NCI-H2227 treated with DMSO at 0.1 percent for 48 hours (cell line): ENCODE results near the gene PGLYRP4.

ENCODE experiments used
- DNase-seq: peaks from one replicate; lab custom pipeline; 2025; lab: John Stamatoyannopoulos, UW

PGLYRP4 gene

DNA sequence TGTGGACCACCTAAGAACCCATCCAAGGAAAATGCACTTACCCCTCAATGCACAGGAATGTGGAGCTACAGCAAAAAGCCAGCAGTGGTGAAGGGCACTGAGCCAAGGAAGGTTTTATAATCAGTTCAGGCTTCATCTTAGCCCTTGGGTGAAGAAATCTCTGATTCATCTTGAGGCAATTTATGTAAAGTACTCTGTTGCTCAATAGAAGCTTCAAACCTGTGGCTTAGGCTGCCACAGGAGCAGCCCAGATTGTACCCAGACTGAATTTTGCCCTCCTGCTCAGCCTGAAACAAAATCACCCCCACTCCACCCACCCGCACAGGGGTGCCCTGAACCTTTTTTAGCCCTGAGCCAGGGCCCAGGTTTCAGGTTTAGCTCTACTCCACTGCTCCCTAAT is 26.9 kb upstream of the PGLYRP4 start, which contains the start of gene S100A12:
TSS of gene S100A12 (minus strand) at position 111 of the 400 bp plus-strand sequence. CDS start 1,029 bp downstream, outside the sequence.
- no peak for DNase-seq

DNA sequence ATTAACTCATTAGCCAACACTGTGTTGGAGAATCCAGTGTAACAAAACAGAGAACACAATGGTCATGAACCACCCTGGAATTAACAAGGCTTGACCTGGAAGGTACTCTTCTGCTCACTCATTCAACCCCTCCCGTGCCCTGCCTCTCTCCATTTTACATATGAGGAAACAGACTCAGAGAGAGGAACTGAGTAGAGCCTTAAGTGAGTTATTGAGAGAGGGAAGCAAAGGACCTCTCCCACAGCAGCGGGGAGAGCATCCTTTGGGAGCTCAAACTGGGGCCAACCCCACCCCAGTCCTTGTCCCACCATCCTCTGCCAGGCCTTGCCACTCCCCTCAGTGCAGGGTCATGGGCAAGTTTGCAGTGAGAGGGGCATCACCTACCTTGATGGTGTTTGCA is 25.4 kb upstream of the PGLYRP4 start:
- no peak for DNase-seq

DNA sequence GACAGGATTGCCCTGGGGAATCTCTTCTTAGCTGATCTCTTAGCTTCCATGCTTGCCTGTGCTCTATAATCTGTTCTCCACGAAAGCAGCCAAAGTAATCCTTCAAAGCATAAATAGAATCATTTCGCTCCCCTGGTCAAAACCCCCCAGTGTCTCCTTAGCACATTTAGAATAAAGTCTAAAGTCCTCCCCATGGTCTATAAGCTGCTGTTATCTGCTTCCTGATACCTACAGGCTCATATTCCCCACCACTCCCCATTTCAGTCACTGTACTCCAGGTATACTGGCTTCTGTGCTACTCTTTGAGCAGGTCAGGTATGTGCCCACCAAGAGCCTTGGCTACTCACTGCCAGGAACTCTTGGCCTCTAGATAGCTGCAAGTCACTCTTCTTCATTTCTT is 23.9 kb upstream of the PGLYRP4 start:
- no peak for DNase-seq

DNA sequence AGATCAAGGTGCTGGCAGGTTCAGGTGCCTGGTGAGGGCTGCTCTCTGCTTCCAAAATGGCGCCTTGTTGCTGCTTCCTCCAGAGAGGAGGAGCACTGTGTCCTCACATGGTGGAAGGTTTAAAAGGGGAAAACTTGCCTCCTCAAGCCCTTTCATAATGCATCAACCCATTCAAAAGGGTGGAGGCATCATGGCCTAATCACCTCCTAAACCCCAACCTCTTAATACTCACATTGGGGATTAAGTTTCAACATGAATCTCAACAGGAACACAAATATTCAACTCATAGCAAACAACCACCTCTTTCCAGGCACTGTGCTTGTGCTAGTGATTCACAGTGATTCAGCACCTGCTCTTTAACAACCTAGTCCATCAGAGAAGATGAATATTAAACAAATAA is 22.6 kb upstream of the PGLYRP4 start:
- no peak for DNase-seq

DNA sequence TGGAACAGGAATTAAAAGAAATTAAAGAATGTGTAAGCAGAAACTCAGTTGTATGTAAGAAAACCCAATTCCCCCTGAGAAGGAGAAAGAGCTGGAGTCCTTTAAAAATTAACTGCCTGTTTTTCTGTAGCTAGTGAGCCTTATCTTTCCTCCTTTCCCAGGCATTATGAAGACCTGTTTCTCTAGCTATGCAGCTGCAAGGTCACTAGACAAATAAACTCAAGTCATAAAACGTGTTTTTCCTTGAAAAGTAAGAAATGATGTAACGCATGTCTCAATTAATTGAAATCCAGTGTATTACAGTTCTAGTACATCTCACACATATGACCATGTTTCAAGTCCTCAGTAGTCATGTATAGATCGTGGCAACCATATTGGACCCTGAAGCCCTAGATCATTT is 21.5 kb upstream of the PGLYRP4 start:
- no peak for DNase-seq

DNA sequence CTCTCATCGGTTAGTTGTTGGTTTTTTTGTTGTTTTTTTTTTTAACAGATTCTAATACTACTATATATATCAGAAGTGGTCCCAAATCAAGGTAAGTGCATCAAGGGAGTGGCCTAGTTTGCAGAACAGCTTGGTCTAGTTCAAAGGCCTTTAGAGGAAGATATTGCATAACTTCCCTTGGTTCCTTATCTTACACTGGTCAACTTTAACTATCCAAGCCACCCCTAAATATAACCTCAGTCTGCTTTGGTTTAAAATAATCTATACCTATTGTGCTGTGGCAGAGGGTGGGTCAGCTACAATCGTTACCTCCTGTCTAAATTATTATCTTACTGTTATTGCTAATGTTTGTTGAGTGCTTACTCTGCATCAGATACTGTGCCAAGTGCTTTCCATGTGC is 19.9 kb upstream of the PGLYRP4 start:
- no peak for DNase-seq

DNA sequence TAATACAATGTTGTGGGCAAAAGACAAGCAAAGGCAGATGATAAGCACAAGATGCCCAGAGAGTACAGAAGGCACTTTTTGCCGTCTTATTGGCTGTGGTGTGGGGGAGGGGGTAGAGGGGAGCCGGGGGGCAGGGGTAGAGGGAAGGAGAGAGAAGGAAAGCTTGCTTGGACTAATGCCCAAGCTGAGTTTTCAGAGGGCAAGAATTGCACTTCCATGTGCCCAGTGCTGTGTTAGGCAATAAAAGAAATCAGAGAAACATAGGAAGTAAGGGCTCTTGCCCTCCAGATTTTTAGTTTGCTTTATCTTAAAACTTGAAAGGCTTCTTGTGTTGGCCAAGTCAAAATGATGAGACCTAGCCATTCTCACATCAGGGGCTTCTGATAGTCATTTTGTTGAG is 18.4 kb upstream of the PGLYRP4 start:
- no peak for DNase-seq

DNA sequence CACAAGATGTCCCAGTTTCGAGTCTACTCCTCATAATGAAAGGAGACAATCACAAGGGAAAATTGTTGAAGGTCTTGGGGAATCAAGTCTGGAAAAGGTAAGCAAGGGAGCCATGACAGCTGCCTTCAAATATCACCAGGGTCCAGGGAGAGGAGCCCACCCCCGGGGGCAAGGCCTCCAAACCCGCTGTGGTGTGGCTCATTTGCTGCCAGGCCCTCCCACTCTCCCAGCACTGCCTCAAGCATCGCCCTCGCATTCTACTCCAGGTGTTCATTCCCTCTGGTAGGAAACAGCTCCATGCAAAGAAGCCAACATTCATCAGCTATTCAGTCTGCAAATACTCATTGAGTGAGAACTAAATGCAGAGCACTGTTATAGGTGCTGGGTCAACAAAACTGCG is 17.6 kb upstream of the PGLYRP4 start:
- no peak for DNase-seq

DNA sequence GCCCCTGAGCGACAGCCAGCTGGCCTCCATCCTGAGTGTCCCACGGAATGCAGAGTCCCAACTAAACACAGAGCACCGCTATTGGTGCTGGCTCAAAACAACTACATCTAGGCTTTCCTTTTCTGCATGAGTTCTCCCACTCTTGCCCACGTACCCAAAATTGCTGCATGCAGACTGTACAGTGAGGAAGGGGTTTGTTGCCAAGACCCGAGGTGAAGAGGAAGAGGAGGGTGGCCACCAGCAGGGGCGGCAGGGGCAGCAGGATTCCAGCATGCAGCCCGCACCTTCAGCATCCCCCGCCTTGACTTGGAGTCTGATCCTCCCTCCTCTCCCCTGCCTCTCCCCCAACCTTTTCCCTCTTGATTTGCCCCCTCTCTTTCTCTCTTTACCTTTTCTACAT is 17.1 kb upstream of the PGLYRP4 start:
- DNase-seq = no peak

DNA sequence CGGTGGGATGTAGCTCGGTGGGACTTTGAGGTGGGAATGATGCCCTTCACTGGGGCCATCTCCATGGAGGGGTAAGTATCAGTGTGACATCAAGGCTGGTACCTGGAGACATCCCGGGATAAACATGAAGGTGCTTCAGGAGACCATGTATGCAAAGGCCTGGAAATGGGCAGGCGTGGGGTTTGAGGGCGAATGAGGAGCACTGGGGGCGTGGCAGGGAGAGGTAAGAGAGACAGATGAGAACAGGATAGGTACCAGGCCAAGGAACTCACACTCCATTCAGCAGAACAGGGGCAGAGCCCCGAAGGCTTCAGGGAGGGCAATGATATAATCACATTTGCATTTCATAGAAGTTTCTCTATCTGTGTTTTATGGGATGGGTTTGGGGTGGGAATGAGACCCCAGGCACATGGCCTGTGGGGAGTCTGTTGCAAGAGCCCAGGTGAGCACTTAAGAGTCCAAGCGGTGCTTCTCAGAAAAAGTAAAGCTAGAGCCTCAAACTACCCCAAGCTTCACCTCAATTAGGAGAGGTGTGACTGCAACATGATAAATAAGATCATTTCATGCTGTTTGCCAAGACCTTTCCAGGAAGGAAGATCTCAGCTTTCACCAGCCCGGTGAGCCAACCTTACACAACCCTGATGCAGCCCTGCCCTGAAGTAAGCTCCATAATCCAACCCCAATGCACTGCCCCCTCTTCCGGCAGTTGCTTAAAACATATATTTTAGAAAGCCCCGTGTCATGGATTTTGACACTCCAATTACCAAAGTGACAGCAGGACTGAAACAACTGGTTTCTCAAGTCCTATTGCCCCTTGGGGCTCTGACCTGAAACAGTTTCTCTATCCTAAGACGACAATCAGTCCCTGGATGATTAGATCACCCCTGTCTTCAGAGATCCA is 16.4 kb upstream of the PGLYRP4 start:
- no peak for DNase-seq

DNA sequence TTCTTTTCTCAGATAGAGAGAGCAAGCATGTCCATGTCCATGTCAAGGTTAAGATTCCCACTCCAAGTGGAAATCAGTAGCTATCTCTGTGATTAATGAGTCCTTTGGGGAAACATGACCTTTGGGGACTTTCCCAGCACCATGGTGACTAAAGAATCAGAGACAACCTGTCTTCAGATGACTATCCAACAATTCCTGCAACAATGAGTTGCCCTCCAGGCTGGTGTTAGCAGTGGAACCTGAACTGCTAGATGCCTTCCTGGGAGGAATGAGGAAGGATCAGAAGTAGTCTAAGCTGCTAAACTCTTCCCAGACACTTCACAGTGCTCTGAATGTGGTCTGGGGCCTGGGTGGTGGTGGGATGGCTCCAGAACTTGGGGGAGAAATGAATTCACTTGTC is 15.5 kb upstream of the PGLYRP4 start:
- no peak for DNase-seq

DNA sequence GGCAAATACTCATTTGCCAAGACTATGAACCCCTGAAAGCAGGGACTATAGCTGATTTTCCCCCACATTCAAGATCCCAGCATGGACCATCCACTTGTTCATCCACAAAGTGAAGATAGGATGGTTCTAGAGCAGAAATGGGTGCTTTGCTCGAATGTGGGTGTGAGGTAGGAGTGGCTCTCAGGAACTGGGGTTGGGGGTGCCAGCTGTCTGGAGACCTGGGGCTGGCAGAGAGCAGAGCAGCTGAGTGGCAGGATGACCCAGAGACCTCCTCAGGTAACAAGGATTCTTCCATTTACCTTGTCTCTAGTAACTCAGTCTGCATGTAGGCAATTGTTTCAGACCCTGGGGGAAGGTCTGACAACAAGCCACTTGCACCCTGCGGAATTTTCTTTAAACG is 15.0 kb upstream of the PGLYRP4 start:
- DNase-seq = no peak

DNA sequence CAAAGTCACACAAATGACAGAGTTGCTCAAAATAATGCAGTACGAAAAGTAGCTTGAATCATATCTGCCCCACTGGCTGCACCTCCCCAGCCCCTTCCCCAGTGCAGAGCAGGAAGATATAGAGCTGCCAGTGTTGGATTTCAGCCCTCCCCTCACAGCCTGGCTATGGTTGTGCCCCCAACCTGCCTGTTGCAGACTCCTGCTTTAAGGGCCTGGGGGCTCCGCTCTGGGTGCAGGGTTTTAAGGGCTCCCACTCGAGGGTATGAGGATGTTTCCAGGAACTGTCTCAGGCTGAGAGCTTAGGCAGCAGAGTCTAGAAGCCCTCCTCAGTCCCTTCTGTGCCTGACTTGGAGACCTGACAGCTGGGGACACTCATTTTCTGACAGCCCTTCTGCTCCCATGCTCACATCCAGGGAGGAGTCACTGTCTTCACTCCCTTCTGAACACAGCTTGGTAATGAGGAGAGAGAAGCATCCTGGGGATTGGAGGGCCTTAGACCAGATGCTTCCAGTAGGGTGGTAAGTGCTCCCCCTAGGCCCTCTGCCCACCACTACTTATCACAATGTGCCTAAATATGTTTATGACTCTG is 13.6 kb upstream of the PGLYRP4 start:
- DNase-seq = no peak

DNA sequence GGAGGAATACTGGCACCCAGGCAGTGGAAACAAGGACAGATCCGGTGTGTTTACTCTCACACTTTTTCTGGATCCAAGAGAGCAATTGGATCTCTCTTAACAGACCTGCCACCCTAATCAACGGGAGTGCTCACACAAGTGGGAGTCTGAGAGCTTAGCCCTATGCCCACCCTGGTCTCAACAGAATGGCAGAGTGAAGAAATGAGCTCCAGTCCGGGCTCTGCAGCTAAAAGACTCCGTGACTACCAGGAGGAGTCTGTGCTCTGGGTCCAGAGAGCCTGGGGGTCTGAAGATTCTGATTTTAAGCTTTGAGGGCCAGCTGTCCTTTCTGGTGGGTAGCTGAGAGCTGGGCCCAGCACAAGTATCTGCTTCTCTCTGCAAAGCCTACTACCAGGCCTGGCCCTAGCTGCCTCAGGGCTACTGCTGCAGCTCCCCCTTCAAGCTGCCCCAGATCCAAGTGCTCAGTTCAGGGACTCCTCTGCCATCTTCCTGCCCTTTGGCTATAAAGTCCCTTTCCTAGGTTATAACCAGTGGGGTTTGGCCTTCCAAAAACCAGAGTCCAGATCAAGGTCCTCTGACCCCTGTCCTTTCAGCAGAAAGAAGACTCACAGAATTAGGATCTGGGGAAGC is 13.0 kb upstream of the PGLYRP4 start:
- no peak for DNase-seq

DNA sequence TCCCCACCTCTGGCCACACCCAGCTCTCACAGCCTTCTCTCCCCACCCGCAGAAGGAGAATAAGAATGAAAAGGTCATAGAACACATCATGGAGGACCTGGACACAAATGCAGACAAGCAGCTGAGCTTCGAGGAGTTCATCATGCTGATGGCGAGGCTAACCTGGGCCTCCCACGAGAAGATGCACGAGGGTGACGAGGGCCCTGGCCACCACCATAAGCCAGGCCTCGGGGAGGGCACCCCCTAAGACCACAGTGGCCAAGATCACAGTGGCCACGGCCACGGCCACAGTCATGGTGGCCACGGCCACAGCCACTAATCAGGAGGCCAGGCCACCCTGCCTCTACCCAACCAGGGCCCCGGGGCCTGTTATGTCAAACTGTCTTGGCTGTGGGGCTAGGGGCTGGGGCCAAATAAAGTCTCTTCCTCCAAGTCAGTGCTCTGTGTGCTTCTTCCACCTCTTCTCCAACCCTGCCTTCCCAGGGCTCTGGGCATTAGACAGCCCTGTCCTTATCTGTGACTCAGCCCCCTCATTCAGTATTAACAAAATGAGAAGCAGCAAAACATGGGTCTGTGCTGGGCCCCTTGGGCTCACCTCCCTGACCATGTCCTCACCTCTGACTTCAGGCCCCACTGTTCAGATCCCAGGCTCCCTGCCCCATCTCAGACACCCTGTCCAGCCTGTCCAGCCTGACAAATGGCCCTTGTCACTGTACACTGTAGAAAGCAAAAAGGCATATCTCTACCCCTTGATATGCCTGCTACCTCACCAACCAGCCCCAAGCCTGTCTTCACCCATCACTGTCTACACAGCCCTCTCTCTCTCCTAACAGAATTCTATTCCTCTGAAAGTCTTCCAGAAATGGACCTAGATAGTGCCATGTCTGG is 12.2 kb upstream of the PGLYRP4 start:
- DNase-seq = no peak

DNA sequence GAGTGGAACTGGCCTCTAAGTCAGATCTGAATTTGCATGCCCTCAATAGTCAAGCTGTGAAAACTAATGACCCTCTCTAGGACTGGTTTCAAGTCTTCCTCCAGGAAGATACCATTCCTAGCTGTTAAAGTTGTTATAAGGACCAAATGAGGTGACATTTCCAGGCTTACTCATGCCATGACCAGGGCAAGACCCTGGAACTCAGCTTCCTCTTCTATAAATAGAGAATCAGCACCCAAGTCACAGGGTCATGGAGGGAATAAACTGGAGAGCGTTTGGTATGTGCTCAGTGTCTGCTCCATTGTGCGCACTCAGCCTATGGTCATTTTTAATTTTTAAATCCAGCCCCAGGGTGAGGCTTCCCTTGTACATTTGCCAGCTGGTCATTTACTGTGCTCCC is 11.5 kb upstream of the PGLYRP4 start:
- DNase-seq = no peak

DNA sequence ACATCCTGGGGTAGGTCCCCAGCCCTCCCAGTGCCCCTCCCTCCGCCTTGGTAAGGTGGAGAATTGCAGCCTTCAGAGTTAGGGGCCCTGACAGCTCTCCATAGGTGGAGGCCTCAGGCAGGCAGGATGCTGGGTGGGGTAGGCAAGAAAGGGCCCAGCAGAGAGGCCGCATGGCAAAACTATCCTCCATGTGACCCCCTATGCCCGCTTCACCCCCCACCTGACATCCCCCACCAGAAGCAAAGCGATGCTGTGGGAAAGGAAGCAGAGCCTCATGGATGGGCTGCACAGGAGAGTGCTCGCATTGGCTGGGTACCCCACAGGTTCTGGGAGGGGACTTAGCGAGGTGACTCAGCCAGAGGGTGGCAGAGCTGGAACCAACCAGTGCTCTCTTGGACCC is 10.6 kb upstream of the PGLYRP4 start:
- no peak for DNase-seq

DNA sequence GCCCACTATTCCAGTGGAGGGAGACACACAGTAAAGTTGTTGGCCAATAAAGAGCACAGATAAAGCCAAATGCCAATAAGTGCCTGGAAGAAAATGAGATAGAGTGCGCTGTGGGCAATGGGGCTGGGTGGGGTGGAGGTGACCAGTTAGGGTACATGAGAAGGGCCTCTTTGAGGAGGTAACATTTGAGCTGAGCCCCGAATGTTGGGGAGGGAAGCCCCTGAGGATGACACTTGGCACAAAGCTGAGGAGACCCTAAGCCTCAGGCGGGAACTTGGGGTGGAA is 10.0 kb upstream of the PGLYRP4 start:
- no peak for DNase-seq

DNA sequence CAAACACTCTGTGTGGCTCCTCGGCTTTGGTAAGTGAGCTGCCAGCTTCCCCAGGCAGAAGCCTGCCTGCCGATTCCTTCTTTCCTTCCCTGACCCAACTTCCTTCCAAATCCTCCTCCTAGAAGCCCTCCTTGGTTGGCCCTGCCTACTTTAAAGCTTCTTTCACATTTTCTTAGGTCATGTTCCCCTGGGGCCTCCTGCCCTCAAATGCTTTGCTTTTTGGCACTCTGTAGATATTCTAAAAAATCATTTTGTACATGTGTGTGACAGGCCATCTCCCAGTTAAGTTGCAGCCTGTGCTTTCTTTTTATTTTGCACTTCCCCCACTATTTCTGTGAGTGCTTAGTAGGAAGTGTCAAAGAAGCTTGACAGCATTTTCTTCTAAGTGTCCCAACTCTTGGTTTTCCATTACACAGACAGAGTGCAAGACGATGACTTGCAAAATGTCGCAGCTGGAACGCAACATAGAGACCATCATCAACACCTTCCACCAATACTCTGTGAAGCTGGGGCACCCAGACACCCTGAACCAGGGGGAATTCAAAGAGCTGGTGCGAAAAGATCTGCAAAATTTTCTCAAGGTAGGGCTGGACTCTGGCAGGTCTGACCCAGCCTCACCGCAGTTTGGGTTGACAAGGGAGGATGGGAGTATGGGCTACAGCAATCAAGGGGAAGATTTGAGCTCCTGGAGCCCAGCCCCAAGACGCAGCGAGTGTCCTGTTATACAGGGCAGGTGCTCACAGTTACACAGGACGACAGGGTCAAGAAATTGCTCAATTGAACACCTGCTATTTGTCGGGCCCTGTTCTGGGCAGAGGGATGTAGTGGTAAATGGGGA is 9.4 kb upstream of the PGLYRP4 start, which contains the start of gene S100A9:
TSS of gene S100A9 (plus strand) at position 2 of the 838 bp plus-strand sequence. CDS start at position 432, 430 bp downstream.
- DNase-seq = no peak

DNA sequence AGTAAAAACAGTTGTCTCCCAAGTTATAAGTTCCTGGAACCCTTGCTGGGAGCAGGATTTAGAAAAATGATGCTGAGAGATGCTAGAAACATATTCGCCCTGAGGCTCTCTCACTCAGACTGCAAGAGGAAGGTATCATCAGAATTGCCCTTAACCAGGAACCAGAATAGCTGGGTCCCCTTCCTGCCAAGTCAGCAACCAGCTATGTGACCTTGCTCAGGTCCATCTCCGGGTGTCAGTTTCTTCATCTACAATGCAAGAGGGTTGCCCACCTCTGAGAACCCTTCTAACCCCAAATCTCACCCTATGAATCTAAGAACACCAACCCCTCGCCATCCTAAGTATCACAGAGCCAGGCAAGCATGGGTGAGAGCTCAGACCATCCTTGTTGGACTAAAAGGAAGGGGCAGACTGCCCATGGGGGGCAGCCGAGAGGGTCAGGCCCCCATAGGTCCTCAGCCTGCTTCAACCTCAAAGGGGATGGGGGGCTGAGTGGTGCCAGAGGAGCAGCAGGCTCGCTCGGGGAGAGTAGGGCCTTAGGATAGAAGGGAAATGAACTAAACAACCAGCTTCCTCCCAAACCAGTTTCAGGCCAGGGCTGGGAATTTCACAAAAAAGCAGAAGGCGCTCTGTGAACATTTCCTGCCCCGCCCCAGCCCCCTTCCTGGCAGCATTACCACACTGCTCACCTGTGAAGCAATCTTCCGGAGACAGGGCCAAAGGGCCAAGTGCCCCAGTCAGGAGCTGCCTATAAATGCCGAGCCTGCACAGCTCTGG is 8.6 kb upstream of the PGLYRP4 start:
- no peak for DNase-seq
